ENCODE measurements around the gene SH2B2.
A peak's percentile ranks its signal among the peaks of the same experiment; 100 is the strongest.
"Not testable (repeated sequence)": the region's sequence is repeated elsewhere in the genome, so short reads cannot be mapped to it uniquely, and the experiment has no call there.

SH2B2 gene

GRCh38 chr7:102306916-102307677 is 20.4 kb downstream of the SH2B2 start:
- DNase-seq (ENCODE audit: low spot score): no peak

DNA sequence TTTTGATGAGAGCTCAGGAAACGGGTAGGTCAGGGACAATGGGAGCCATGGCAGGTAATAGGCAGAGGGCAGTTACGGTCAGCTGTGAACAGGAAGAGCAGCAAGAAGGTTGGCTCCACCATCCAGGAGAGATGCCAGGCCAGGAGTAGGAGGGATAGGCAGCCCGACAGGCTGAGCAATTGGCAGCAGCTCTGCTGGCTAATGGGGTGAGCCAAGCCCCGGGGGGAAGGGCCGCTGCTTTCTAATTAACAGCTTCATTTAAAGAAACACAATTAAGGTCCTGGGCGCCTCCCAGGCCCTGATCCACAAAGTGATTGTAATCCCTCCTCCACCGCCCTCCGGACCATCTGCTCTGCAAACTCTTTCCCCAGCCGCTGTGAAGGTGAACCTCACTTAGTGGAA is 23.7 kb downstream of the SH2B2 start:
- no peak for DNase-seq (ENCODE audit: low spot score)

DNA sequence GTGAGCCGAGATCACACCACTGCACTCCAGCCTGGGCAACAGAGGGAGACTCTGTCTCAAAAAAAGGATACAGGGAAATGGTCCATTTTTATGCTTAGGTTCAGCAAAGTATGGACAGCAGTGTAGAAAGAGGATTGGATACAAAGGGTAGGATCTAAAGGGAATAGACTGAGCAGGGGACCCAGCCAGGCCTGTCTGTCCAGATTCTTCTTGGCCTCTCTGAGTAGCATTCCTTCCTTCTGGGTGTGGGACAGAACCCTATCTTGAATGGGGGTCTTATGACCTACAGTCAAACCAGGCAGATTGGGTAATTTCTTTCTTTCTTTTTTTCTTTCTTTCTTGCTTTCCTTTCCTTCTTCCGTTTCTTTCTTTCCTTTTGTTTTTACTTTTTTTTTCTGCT is 25.6 kb downstream of the SH2B2 start:
- DNase-seq (ENCODE audit: low spot score): no peak

DNA sequence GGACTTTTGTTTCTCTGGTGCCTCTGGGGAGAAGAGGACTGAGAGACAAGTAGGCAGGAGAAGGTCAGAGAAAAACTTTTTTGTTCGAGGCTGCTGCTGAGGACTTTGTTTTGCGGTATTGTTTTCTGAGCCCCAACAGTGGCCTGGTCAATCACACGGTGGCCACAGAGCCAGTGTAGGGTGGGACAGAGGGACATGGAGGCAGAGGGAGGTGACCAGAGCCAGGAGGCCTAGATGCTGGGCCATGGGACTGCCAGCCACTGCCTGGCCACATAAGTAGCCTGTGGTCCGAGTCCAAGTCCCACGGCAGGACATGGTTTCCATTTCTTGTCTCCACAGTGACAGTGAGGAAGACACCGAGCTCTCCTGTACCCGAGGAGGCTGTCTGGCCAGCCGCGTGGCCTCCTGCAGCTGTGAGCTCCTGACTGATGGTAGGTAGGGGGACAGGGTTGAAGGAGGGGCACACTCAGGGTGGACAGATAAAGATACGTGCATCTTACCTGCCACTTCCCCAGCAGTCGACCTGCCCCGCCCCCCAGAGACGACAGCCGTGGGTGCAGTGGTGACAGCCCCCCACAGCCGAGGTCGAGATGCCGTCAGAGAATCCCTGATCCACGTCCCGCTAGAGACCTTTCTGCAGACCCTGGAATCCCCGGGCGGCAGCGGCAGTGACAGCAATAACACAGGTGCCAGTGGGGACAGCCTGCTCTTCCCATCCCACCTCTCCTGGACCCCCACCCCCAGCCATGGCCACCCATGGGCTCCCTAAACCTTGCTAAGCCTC is 27.5 kb downstream of the SH2B2 start:
- DNase-seq (ENCODE audit: low spot score): no peak

GRCh38 chr7:102317231-102318059 is 30.8 kb downstream of the SH2B2 start:
- DNase-seq (ENCODE audit: low spot score): no peak

- DNase-seq (ENCODE audit: low spot score): peak; percentile 83
Measured at GRCh38 chr7:102318482-102318971, 31.9 kb downstream of the SH2B2 start.

DNA sequence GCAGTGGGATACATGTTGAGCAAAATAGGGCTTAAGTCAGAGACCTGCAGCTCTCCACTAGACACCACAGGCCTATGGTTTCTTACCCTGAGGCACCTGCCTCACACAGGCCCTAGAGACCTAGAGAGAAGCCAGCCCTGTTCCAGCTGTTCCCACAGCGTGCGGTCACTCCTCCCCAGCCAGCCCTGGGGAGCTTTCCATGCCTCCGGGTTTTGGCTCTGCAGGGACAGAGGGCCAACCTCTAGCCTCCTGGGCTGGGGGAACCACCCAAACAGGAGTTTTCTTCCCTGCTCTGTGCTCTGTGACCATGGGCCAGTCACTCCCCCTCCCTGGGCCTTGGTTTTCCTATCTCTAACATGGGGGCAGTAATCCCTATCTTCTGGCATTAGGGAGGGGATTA is 33.0 kb downstream of the SH2B2 start:
- DNase-seq (ENCODE audit: low spot score): no peak

DNA sequence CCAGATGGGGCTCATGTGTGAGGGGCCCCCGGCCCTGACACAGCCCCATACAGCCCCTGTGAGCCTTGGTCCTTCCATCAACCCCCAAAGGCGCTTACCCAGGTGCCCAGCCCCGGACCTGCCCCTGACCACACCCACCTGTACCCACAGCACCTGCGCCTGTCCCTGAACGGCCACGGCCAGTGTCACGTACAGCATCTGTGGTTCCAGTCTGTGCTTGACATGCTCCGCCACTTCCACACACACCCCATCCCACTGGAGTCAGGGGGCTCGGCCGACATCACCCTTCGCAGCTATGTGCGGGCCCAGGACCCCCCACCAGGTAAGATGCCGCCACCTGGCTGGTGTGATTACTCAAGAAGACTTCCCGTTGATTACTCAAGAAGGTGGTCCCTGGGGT is 33.5 kb downstream of the SH2B2 start:
- DNase-seq (ENCODE audit: low spot score): no peak

DNA sequence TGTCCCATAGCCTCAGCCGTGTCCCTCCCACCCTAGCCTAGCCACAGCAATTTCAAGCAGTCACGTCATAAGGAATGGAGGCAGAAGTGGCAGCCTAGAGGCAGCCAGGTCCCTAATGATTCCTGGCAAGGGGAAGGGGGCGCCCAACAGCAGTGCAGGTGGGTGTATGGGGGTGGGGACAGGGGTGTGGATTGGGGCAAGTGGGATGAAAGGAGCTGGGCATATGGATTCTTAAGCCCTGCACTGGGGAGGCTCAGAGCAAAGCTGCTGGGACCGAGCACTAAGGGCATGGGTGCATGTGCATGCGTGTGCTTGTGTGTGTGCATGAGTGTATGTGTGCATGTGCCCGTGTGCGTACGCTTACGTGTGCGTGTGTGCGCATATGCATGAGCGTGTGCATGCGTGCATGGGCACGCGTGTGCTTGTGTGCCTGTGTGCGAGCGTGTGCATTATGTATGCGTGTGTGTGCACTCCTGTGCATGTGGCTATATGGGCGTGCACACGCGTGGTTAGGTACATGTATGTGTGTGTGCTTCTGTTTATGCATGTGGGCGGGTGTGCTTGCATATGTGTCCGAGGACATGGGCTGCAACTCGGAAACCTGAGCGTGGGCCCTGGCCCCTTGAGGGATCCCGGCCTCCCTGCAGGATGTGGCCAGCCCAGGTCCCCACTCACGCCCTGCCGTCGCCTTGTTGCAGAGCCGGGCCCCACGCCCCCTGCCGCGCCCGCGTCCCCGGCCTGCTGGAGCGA is 34.1 kb downstream of the SH2B2 start:
- DNase-seq (ENCODE audit: low spot score): no peak

DNA sequence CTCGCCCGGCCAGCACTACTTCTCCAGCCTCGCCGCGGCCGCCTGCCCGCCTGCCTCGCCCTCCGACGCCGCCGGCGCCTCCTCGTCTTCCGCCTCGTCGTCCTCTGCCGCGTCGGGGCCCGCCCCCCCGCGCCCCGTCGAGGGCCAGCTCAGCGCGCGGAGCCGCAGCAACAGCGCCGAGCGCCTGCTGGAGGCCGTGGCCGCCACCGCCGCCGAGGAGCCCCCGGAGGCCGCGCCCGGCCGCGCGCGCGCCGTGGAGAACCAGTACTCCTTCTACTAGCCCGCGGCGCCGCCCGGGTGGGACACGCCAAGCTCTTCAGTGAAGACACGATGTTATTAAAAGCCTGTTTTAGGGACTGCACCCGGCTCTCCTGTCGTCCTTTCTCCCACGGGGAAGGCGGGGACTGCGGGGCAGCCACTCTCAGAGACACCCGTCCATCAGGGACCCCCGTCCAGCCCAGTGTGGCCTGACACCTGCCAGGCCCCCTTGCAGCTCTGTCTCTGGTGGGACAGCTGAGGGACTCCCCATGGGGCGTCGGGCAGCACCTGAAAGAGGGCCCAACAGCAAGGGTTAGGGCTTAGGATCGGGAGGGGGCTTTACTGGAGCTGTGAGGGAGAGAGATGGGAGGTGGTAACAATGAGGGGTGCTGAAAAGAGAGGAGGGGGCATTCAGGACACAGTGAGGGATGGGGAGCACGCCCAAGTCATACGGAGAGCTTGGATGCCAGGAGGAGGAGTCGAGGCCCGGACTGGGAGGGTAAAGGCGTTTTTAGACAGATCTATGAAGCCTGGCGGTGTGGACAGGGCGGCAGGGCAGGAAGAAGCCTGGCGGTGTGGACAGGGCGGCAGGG is 34.9 kb downstream of the SH2B2 start:
- DNase-seq (ENCODE audit: low spot score): peak; percentile 65

DNA sequence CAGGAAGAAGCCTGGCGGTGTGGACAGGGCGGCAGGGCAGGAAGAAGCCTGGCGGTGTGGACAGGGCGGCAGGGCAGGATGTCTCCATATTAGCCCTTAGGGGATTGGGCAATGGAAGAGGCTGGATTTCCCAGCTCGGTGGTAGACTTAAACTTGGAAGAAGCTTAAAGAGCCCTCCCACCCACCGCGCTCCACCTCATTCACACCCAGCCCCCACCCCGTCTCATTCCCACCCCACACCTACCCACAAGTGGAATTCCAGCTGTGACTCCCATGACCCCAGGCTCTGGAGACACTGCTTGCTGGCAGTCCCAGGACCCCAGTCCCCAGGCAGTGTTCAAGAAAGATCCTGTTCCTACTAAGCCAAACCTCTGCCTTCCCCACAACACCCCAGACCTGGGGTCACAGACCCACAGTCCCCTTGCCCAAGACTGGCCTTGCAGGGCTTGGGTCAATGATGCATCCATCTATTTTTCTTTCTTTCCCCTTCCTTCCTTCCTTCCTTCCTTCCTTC is 35.6 kb downstream of the SH2B2 start:
- DNase-seq (ENCODE audit: low spot score): peak; percentile 36

- no peak for DNase-seq (ENCODE audit: low spot score)
Measured at GRCh38 chr7:102323914-102324195, 37.2 kb downstream of the SH2B2 start.

DNA sequence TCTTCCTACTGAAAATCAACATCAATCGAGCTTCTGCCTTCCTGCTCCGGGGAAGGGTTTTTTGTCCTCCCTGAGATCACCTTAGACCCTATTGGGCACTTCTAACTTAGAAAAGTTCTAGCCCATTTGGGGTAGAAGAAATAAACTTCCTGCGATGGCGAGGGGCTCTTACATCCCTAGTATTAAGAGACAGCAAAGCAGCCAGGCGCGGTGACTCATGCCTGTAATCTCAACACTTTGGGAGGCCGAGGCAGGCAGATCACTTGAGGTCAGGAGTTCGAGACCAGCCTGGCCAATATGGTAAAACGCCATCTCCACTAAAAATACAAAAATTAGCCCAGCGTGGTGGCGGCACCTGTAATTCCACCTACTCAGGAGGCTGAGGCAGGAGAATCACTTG is 38.4 kb downstream of the SH2B2 start:
- not testable (repeated sequence) for DNase-seq (ENCODE audit: low spot score)

DNA sequence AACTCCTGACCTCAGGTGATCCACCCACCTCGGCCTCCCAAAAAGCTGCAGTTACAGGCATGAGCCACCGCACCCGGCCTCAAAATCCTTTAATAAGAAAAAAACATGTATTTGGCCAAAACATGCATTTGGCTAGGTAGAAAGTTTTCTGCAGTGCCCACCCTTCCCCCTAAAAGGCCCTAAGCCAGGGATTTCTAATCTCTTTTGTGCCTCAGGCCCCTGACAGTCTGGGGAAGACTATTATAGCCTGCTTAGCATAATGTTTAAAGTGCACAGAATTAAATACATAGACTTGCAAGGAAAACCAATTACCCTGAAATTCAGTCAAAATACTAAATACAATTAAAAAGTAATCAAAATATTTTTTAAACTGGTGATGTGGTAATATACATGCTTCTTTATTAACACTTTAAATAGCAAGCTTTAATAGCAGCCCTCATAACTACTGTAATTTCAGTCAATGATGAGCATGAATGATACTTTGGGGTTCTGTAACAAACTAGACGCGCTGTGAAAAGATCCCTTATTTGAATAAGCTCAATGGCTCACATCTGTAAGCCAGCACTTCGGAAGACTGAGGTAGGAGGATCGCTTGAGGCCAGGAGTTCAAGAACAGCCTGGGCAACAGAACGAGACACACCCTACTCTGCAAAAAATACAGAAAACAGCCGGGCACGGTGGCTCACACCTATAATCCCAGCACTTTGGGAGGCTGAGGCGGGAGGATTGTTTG is 39.7 kb downstream of the SH2B2 start:
- DNase-seq (ENCODE audit: low spot score): no peak

- DNase-seq (ENCODE audit: low spot score): not testable (repeated sequence)
Measured at GRCh38 chr7:102327183-102327582, 40.5 kb downstream of the SH2B2 start.

DNA sequence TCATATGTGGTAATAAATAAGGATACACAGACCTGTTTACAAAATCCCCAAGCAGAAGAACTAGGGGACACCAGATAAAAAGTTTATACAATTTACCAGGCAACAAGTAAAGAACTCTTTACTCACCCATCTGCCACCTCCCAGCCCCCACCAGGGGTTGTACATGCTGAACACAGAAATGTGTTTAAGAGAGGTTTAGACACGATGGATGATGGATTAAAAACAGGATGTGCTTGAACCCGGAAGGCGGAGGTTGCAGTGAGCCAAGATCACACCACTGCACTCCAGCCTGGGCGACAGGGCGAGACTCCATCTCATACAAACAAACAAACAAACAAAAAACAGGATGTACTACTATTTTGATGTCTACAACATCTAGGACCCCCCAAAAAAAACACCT is 42.2 kb downstream of the SH2B2 start:
- not testable (repeated sequence) for DNase-seq (ENCODE audit: low spot score)

DNA sequence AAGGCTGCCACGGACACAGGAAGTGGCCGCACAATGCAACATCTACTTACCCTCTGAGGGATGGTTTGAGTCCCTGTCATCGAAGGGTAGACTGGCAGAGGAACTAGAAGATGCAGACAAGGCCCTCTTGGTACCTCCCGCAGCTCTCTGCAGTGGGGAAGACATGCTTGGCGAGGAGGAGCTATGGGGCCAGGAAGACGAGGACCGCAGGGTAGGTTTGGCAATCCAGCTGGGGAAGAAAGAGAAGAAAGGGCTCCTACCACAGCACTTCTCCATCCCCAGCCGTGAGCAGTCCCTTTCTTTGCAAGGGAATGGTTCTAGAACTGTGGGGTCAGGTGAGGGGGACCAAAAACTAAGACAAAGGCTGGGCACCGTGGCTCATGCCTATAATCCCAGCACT is 42.7 kb downstream of the SH2B2 start:
- DNase-seq (ENCODE audit: low spot score): not testable (repeated sequence)

DNA sequence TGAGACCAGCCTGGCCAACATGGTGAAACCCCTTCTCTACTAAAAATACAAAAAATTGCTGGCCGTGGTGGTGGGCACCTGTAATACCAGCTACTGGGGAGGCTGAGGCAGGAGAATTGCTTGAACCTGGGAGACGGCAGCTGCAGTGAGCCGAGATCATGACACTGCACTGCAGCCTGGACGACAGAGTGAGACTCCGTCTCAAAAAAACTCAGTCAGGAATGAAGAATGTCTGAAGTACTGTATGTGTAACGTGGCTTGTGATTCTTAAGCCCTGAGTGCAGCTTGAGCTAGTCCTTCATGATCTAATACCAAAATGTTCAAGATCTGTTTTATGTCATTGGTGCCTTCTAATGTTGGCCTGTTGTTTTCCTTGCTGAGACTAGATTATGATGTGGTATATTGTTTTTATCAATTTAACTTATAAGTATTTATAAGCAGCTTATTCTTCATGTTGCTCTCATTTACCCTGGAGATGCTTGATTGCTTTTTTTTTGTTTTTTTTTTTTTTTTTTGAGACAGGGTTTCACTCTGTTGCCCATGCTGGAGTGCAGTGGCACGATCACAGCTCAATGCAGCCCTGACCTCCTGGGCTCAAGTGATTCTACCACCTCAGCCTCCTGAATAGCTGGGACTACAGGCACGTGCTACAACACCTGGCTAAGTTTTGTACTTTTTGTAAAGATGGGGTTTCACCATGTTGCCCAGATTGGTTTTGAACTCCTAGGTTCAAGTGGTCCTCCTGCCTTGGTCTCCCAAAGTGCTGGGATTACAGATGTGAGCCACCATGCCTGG is 44.2 kb downstream of the SH2B2 start:
- DNase-seq (ENCODE audit: low spot score): not testable (repeated sequence)

- not testable (repeated sequence) for DNase-seq (ENCODE audit: low spot score)
Measured at GRCh38 chr7:102335574-102335973, 48.9 kb downstream of the SH2B2 start.
